ENCODE data around the gene RCBTB2. TPM values are rescaled to one million over a fixed set of nuclear protein-coding genes. Genes with fewer than 3 reads are reported as not detected.

RCBTB2 gene
- total RNA-seq, 4 donors from 2014 or later: 5.2 to 8.1 (median 6.1) TPM

DNA sequence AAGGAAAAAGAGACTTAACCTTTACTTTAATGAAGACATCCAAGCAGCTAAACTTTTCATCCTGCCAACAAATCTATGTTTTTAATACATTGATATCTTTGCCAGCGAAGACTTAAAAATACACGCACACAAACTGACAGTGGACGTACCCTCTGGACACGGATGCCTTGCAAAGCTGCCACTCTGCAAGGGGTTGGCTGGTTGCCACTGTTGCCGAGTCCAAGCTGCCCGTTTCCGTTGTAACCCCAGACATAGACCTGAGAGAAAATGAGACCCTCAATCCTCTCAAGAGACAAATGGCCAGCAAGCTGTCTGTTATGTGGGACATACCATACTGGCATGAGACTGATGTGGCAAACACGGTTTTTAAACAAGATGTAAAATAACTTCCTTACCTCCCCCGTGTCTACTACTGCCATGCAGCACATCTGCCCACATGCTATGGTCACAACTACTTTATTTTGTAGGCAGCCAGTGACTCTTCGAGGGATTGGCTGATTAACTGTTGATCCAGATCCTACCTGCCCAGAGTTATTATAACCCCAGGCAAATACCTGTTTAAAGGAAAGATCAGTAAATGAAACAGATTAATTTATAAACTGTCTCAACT is 21.2 kb downstream of the RCBTB2 start:
- no peak for TF ChIP-seq EP300 (IDR thresholded peaks at IDR 0.05; ENCODE audit: low read depth)
- no peak for TF ChIP-seq POLR2AphosphoS5 (IDR thresholded peaks at IDR 0.05)
- no peak for TF ChIP-seq POLR2A (IDR thresholded peaks at IDR 0.05)
- TF ChIP-seq, protein P1, sequence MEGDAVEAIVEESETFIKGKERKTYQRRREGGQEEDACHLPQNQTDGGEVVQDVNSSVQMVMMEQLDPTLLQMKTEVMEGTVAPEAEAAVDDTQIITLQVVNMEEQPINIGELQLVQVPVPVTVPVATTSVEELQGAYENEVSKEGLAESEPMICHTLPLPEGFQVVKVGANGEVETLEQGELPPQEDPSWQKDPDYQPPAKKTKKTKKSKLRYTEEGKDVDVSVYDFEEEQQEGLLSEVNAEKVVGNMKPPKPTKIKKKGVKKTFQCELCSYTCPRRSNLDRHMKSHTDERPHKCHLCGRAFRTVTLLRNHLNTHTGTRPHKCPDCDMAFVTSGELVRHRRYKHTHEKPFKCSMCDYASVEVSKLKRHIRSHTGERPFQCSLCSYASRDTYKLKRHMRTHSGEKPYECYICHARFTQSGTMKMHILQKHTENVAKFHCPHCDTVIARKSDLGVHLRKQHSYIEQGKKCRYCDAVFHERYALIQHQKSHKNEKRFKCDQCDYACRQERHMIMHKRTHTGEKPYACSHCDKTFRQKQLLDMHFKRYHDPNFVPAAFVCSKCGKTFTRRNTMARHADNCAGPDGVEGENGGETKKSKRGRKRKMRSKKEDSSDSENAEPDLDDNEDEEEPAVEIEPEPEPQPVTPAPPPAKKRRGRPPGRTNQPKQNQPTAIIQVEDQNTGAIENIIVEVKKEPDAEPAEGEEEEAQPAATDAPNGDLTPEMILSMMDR (IDR thresholded peaks at IDR 0.05): no peak
- H3K27ac ChIP-seq: no peak overlapping the region
- H3K4me1 ChIP-seq: no peaks in the 10 kb centered on the region
- no peak for DNase-seq
- H3K9me3 ChIP-seq: no peaks in the 10 kb centered on the region
- 86 to 88% methylated on average over 5 to 10 of the region's 10 CpGs for WGBS, 2 donors (ENCODE audit: low coverage in 1 of 2)
- H3K36me3 ChIP-seq: no peaks in the 10 kb centered on the region
- no peaks in the 10 kb centered on the region for H3K27me3 ChIP-seq
- in situ Hi-C loops (cut with MboI; ENCODE audit: low pct_ligation_motif_present in 1 of 4, low pct_unique_long_range_greater_than_20kb in 1 of 4, low sequenced_read_pairs in 3 of 4) (no loop called here), intact Hi-C loops (cut with DNase I; ENCODE audit: low total_unique reads) (no loop called here)
- H3K4me3 ChIP-seq: no peak overlapping the region

DNA sequence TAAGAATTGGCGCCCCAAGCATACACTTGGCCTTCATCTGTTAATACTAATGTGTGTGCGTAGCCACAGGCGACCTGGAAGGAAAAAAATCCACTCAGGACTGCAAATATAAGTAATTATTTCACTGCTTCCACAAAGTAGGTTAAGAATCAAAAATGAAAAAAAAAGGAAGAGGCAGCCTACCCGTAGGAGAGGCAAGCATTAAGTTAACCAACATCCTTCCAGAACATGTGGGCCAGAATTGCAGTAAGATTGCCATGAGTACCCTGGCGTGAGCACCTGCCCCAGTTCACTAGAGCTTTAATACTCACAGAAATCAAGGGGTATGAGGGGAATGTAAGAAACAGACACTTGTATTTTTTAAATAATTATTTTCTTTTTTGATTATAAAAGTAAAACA is 22.2 kb downstream of the RCBTB2 start:
- no peaks in the 10 kb centered on the region for H3K36me3 ChIP-seq
- no peak overlapping the region for H3K27ac ChIP-seq
- TF ChIP-seq EP300 (IDR thresholded peaks at IDR 0.05; ENCODE audit: low read depth): no peak
- no peak for TF ChIP-seq POLR2AphosphoS5 (IDR thresholded peaks at IDR 0.05)
- TF ChIP-seq, protein P1 (IDR thresholded peaks at IDR 0.05): no peak
- TF ChIP-seq POLR2A (IDR thresholded peaks at IDR 0.05): no peak
- in situ Hi-C loops (cut with MboI; ENCODE audit: low pct_ligation_motif_present in 1 of 4, low pct_unique_long_range_greater_than_20kb in 1 of 4, low sequenced_read_pairs in 3 of 4): no loop called here
- intact Hi-C loops (cut with DNase I; ENCODE audit: low total_unique reads): no loop called here
- no peak for DNase-seq
- no peak overlapping the region for H3K4me3 ChIP-seq
- peaks cover 0 to 4% (median 0%) of the 10 kb centered on the region in 4 donors for H3K4me1 ChIP-seq
- H3K27me3 ChIP-seq: no peaks in the 10 kb centered on the region
- 71 to 89% methylated on average over 2 to 5 of the region's 5 CpGs for WGBS, 2 donors (ENCODE audit: low coverage in 1 of 2)
- H3K9me3 ChIP-seq: no peaks in the 10 kb centered on the region

DNA sequence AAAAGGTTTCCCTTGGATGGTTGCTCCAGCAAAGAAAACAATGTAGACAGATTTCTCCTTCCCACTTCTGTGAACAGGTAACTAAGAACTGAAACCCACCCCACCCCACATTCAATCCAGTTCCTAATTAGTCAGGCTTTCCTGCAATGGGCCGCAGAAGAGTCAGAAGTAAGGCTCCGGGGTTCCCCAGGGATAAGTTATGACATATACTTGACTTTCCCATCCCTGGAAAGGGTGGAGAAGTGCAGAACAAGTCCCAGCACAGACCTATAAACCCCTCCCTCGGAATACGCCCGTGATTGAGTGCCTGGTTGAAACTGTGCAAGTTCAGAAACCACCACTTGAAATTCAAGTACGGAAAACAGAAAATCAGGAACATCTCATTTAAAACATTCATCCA is 24.9 kb downstream of the RCBTB2 start:
- no peak for DNase-seq
- intact Hi-C loops (cut with DNase I; ENCODE audit: low total_unique reads) (no loop called here), in situ Hi-C loops (cut with MboI; ENCODE audit: low pct_ligation_motif_present in 1 of 4, low pct_unique_long_range_greater_than_20kb in 1 of 4, low sequenced_read_pairs in 3 of 4) (no loop called here)
- Histone ChIP-seq H3K27me3 (no peaks in the 10 kb centered on the region), H3K4me3 (no peak overlapping the region), H3K4me1 (peaks cover 0 to 10% (median 0%) of the 10 kb centered on the region in 4 donors), H3K36me3 (no peaks in the 10 kb centered on the region), H3K27ac (no peak overlapping the region), H3K9me3 (no peaks in the 10 kb centered on the region)
- TF ChIP-seq POLR2A (IDR thresholded peaks at IDR 0.05) (no peak), EP300 (IDR thresholded peaks at IDR 0.05; ENCODE audit: low read depth) (no peak), POLR2AphosphoS5 (IDR thresholded peaks at IDR 0.05) (no peak)
- TF ChIP-seq, protein P1 (IDR thresholded peaks at IDR 0.05): no peak
- WGBS, 2 donors (ENCODE audit: low coverage in 1 of 2): 83 to 89% methylated on average over 1 to 6 of the region's 6 CpGs

DNA sequence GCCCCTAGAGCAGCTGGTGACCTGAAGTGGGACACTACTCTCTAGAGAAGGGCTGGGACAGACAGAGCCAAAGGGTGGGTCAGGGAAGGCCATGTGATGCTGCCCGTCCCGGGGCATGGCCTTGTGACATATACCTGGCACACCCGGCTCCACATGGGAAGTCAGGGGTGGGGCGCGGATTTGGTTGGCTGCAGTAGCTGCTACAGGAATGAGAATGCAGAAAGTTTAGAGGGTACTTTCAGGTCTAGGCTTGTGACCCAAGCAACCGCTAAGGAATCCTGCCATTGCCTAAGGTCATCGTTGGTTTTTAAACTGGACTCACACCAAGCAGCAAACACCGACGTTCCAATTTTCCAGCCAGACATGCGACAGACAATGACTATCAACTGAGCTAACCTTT is 25.9 kb downstream of the RCBTB2 start:
- no peak for DNase-seq
- intact Hi-C loops (cut with DNase I; ENCODE audit: low total_unique reads) (no loop called here), in situ Hi-C loops (cut with MboI; ENCODE audit: low pct_ligation_motif_present in 1 of 4, low pct_unique_long_range_greater_than_20kb in 1 of 4, low sequenced_read_pairs in 3 of 4) (no loop called here)
- Histone ChIP-seq H3K27ac (peak overlapping the region; percentile 13 to 75 (median 66)), H3K4me3 (no peak overlapping the region), H3K9me3 (no peaks in the 10 kb centered on the region), H3K4me1 (peaks cover 0 to 10% (median 0%) of the 10 kb centered on the region in 4 donors), H3K36me3 (no peaks in the 10 kb centered on the region), H3K27me3 (no peaks in the 10 kb centered on the region)
- TF ChIP-seq, protein P1 (IDR thresholded peaks at IDR 0.05): no peak
- TF ChIP-seq POLR2A (IDR thresholded peaks at IDR 0.05) (no peak), EP300 (IDR thresholded peaks at IDR 0.05; ENCODE audit: low read depth) (no peak), POLR2AphosphoS5 (IDR thresholded peaks at IDR 0.05) (no peak)
- WGBS, 2 donors (ENCODE audit: low coverage in 1 of 2): 71 to 91% methylated on average over 4 to 10 of the region's 10 CpGs
